Mesenchymal stem cell (in vitro differentiated cells and primary cell): ENCODE results near the gene DIABLO.
A peak's percentile ranks its signal among the peaks of the same experiment; 100 is the strongest.
"Not testable (repeated sequence)": the region's sequence is repeated elsewhere in the genome, so short reads cannot be mapped to it uniquely, and the experiment has no call there.

Experiments
- DNase-seq: peaks from one replicate; pipeline ENCODE4 v3.0.0-alpha.2; 2013
- H2AFZ ChIP-seq: one replicate; pipeline ENCODE4 v1.6.1; 2013; ENCODE audit warnings: low read depth, mild to moderate bottlenecking, control low read depth, inconsistent platforms, low read length, moderate library complexity
- H2AK5ac ChIP-seq: 2 replicates; pipeline ENCODE4 v1.6.1; 2013; ENCODE audit warnings: low read length, moderate library complexity, mild to moderate bottlenecking, inconsistent platforms; ENCODE audit not compliant: severe bottlenecking
- H2BK120ac ChIP-seq: one replicate; pipeline ENCODE4 v1.6.1; 2013; ENCODE audit warnings: low read depth, mild to moderate bottlenecking, inconsistent platforms, low read length, moderate library complexity
- H2BK12ac ChIP-seq, 2 experiments: one replicate each; pipeline ENCODE4 v1.6.1; 2013; ENCODE audit warnings: inconsistent platforms in 2 of 2, low read length in 2 of 2, mild to moderate bottlenecking in 2 of 2, moderate library complexity in 2 of 2, control low read depth in 1 of 2
- H2BK15ac ChIP-seq: one replicate; pipeline ENCODE4 v1.6.1; 2013; ENCODE audit warnings: mild to moderate bottlenecking, low read depth, inconsistent platforms; ENCODE audit not compliant: poor library complexity, severe bottlenecking
- H2BK5ac ChIP-seq: 2 replicates; pipeline ENCODE4 v1.6.1; 2013; ENCODE audit warnings: low read depth, mild to moderate bottlenecking, low read length, control low read depth, inconsistent platforms; ENCODE audit not compliant: poor library complexity, severe bottlenecking
- H3K14ac ChIP-seq, 2 experiments: one replicate each; pipeline ENCODE4 v1.6.1; 2013; ENCODE audit warnings: inconsistent platforms in 2 of 2, low read length in 2 of 2, control low read depth in 1 of 2, mild to moderate bottlenecking in 1 of 2, moderate library complexity in 1 of 2
- H3K18ac ChIP-seq, 2 experiments: one replicate each; pipeline ENCODE4 v1.6.1; 2013; ENCODE audit warnings: inconsistent platforms in 2 of 2, low read length in 2 of 2, control low read depth in 1 of 2, low read depth in 1 of 2, mild to moderate bottlenecking in 1 of 2
- H3K23ac ChIP-seq, 2 experiments: one replicate each; pipeline ENCODE4 v1.6.1; 2013; ENCODE audit warnings: inconsistent platforms in 2 of 2, low read length in 2 of 2, mild to moderate bottlenecking in 2 of 2, moderate library complexity in 2 of 2, control low read depth in 1 of 2
- H3K27ac ChIP-seq: 2 replicates; pipeline ENCODE4 v1.5.1; 2013; ENCODE audit warnings: mild to moderate bottlenecking, moderate library complexity, low read length, control low read depth, inconsistent platforms; ENCODE audit not compliant: poor library complexity, severe bottlenecking
- H3K27me3 ChIP-seq, 2 experiments: 2 replicates each; pipeline versions ENCODE4 v1.6.1 to v1.7.0; 2013; ENCODE audit warnings: low read length in 2 of 2, mild to moderate bottlenecking in 2 of 2, moderate library complexity in 2 of 2, control low read depth in 1 of 2, inconsistent platforms in 1 of 2; ENCODE audit not compliant: control insufficient read depth in 1 of 2, insufficient read depth in 1 of 2
- H3K36me3 ChIP-seq, 2 experiments: 2 replicates each; pipeline versions ENCODE4 v1.6.1 to v1.7.0; 2013; ENCODE audit warnings: low read length in 2 of 2, control low read depth in 1 of 2, inconsistent platforms in 1 of 2, low read depth in 1 of 2, mild to moderate bottlenecking in 1 of 2; ENCODE audit not compliant: insufficient read depth in 2 of 2, control insufficient read depth in 1 of 2
- H3K4ac ChIP-seq, 2 experiments: one replicate each; pipeline ENCODE4 v1.6.1; 2013; ENCODE audit warnings: inconsistent platforms in 2 of 2, low read length in 2 of 2, mild to moderate bottlenecking in 2 of 2, moderate library complexity in 2 of 2, control low read depth in 1 of 2, low read depth in 1 of 2
- H3K4me1 ChIP-seq: 2 replicates; pipeline ENCODE4 v1.6.1; 2013; ENCODE audit warnings: low read depth, low read length, control low read depth; ENCODE audit not compliant: control insufficient read depth, insufficient read depth
- H3K4me2 ChIP-seq: 2 replicates; pipeline ENCODE4 v1.6.1; 2013; ENCODE audit warnings: low read length, mild to moderate bottlenecking, inconsistent platforms; ENCODE audit not compliant: poor library complexity, severe bottlenecking
- H3K4me3 ChIP-seq, 2 experiments: 2 replicates each; pipeline versions ENCODE4 v1.5.1 to v1.7.0; 2013; ENCODE audit warnings: low read length in 2 of 2, mild to moderate bottlenecking in 2 of 2, control low read depth in 1 of 2, low read depth in 1 of 2; ENCODE audit not compliant: insufficient read depth in 1 of 2
- H3K79me1 ChIP-seq: replicated peaks from 2 replicates; pipeline ENCODE4 v1.6.1; 2013; ENCODE audit warnings: mild to moderate bottlenecking, control low read depth, low read length, inconsistent platforms; ENCODE audit not compliant: poor library complexity, severe bottlenecking
- H3K9ac ChIP-seq: 2 replicates; pipeline ENCODE4 v1.7.0; 2013; ENCODE audit warnings: mild to moderate bottlenecking, low read length, moderate library complexity
- H3K9me3 ChIP-seq: 2 replicates; pipeline ENCODE4 v1.7.0; 2013; ENCODE audit warnings: mild to moderate bottlenecking, low read length; ENCODE audit not compliant: control insufficient read depth
- H4K8ac ChIP-seq: one replicate; pipeline ENCODE4 v1.6.1; 2013; ENCODE audit warnings: inconsistent platforms, mild to moderate bottlenecking, low read length, moderate library complexity
- H4K91ac ChIP-seq: one replicate; pipeline ENCODE4 v1.6.1; 2013; ENCODE audit warnings: mild to moderate bottlenecking, low read length, inconsistent platforms
- WGBS: methylation state at CpG from one replicate; pipeline ENCODE4 v1.1.7; 2013; ENCODE audit warnings: mixed read lengths; 5-methylcytosine and 5-hydroxymethylcytosine counted together

Gene DIABLO

DNA sequence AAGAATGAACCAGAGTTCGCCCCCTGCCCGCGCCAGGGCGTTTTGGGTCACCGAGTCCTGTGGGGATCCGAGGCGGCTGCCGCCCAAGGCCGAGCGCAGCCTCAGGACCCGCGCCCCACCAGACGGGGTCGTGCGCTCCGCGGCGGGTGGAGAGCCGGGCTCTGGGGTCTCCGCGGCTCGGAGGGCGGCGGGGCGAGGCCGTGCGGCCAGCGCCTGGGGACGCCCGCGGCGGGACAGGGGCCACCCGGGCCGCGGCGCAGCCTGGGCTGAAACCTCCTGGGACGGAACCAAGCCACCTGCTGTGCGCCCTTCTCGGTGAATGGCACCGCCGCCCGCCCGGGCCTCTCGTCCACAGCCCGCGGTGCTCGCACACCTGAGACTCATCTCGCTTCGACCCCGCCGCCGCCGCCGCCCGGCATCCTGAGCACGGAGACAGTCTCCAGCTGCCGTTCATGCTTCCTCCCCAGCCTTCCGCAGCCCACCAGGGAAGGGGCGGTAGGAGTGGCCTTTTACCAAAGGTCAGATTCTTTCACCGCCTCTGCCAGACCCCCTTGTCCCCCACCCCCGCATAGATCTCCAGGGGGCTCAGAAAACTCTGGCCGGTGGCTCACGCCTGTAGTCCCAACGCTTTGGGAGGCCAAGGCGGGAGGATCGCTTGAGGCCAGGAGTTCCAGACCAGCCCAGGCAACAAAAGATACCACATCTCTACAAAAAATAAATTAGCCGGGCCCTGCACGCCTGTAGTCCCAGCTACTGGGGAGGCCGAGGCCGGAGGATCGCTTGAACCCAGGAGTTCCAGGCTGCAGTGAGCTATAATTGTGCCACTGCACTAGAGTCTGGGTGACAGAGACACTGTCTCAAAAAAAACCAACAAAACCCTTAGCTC is 21.4 kb downstream of the DIABLO start:
- no peak overlapping the region for H3K18ac ChIP-seq
- H3K27me3 ChIP-seq: peaks cover 12 to 64% of the 10 kb centered on the region in 2 experiments
- 11% methylated on average over 71 of the region's 71 CpGs for WGBS
- peak overlapping the region; percentile 86 for H3K4me2 ChIP-seq
- peak overlapping the region in 1 of 2 experiments; percentile 14 for H3K23ac ChIP-seq
- no peaks in the 10 kb centered on the region for H3K79me1 ChIP-seq
- no peak overlapping the region for H2AK5ac ChIP-seq
- H2BK15ac ChIP-seq: peak overlapping the region; percentile 2
- H2BK12ac ChIP-seq: no peak overlapping the region
- no peak overlapping the region for H3K4ac ChIP-seq
- no peak overlapping the region for H3K9ac ChIP-seq
- peak overlapping the region; percentile 57 to 61 for H3K4me3 ChIP-seq
- no peak overlapping the region for H4K91ac ChIP-seq
- peaks cover 19% of the 10 kb centered on the region for H3K4me1 ChIP-seq
- H3K14ac ChIP-seq: no peak overlapping the region
- no peak overlapping the region for H2BK5ac ChIP-seq
- H3K27ac ChIP-seq: no peak overlapping the region
- peaks cover 26 to 31% of the 10 kb centered on the region in 2 experiments for H3K36me3 ChIP-seq
- no peak overlapping the region for H2AFZ ChIP-seq
- no peak overlapping the region for H4K8ac ChIP-seq
- no peak overlapping the region for H2BK120ac ChIP-seq
- DNase-seq: no peak
- no peaks in the 10 kb centered on the region for H3K9me3 ChIP-seq

GRCh38 chr12:122203301-122204166 is 22.3 kb downstream of the DIABLO start, which contains the start of gene B3GNT4:
Gene B3GNT4 (plus strand): TSS chr12:122203709. CDS start chr12:122204619, 910 bp downstream.
- DNase-seq: peak; percentile 57
- Histone ChIP-seq H3K4me3 (peak within 1 kb of the TSS; percentile 57 to 76), H2BK15ac (peak within 1 kb of the TSS; percentile 2), H2AFZ (peak within 1 kb of the TSS; percentile 8), H3K27ac (no peak within 1 kb of the TSS), H2BK120ac (no peak within 1 kb of the TSS), H3K36me3 (peaks cover 19 to 25% of the 10 kb centered on the region in 2 experiments), H3K4ac (no peak within 1 kb of the TSS), H3K9ac (peak within 1 kb of the TSS; percentile 61), H3K9me3 (no peaks in the 10 kb centered on the region), H3K18ac (peak within 1 kb of the TSS in 1 of 2 experiments; percentile 63), H3K27me3 (peaks cover 12 to 64% of the 10 kb centered on the region in 2 experiments), H3K23ac (peak within 1 kb of the TSS in 1 of 2 experiments; percentile 46), H2AK5ac (no peak within 1 kb of the TSS), H2BK5ac (no peak within 1 kb of the TSS), H4K8ac (no peak within 1 kb of the TSS), H3K79me1 (no peaks in the 10 kb centered on the region), H3K14ac (no peak within 1 kb of the TSS), H3K4me1 (peaks cover 19% of the 10 kb centered on the region), H4K91ac (no peak within 1 kb of the TSS), H2BK12ac (no peak within 1 kb of the TSS), H3K4me2 (peak within 1 kb of the TSS; percentile 86)
- WGBS: 0% methylated on average over 52 of the region's 104 CpGs

GRCh38 chr12:122202811-122203210 is 23.0 kb downstream of the DIABLO start:
- not testable (repeated sequence) for H3K4ac ChIP-seq, H3K23ac ChIP-seq, H2BK120ac ChIP-seq, H2AFZ ChIP-seq, H4K91ac ChIP-seq, H2BK5ac ChIP-seq, H4K8ac ChIP-seq, DNase-seq, H3K27ac ChIP-seq, H3K9me3 ChIP-seq, H3K14ac ChIP-seq, H2AK5ac ChIP-seq, H3K18ac ChIP-seq, H3K79me1 ChIP-seq, H2BK12ac ChIP-seq, H2BK15ac ChIP-seq
- peak overlapping the region; percentile 86 for H3K4me2 ChIP-seq
- peak overlapping the region; percentile 61 for H3K9ac ChIP-seq
- peak overlapping the region; percentile 57 to 76 for H3K4me3 ChIP-seq
- H3K27me3 ChIP-seq: peaks cover 12 to 64% of the 10 kb centered on the region in 2 experiments
- peaks cover 23% of the 10 kb centered on the region for H3K4me1 ChIP-seq
- 87% methylated on average over 15 of the region's 19 CpGs for WGBS
- peaks cover 12 to 18% of the 10 kb centered on the region in 2 experiments for H3K36me3 ChIP-seq
